H1 (cell line): ENCODE data around the gene PIEZO1. TPM values are rescaled to one million over a fixed set of nuclear protein-coding genes. Genes with fewer than 3 reads are reported as not detected.
"Not testable (repeated sequence)": the region's sequence is repeated elsewhere in the genome, so short reads cannot be mapped to it uniquely, and the experiment has no call there.

Experiments used
- CTCF ChIA-PET: fragments of 300-600 bp; sonication (Branson Sonifier 250); formaldehyde crosslinking; loops from one replicate; lab custom pipeline; 2021; ENCODE audit not compliant: partially characterized antibody; lab: Charles Lee
- POLR2A ChIA-PET: fragments of 300-600 bp; sonication (Branson Sonifier 250); formaldehyde crosslinking; loops from one replicate; lab custom pipeline; 2021; ENCODE audit warnings: inconsistent platforms; ENCODE audit not compliant: partially characterized antibody; lab: Charles Lee
- DNase-seq, 2 experiments: peaks; one replicate each; pipeline versions ENCODE4 v3.0.0 to v3.0.0-alpha.2; 2010 to 2022; ENCODE audit warnings: low spot score in 2 of 2, low read depth in 1 of 2, mixed read lengths in 1 of 2
- FAIRE-seq: peaks from 2 replicates; lab custom pipeline; 2011; peaks lifted over from hg19 to GRCh38; lab: Jason Lieb, UNC
- H2AFZ ChIP-seq: 2 replicates; pipeline ENCODE4 v1.8.1; 2012; ENCODE audit warnings: low read length, inconsistent platforms
- H2AK5ac ChIP-seq: 2 replicates; pipeline ENCODE4 v1.6.1; 2013; ENCODE audit warnings: low read depth, low read length
- H2BK120ac ChIP-seq: replicated peaks from 2 replicates; pipeline ENCODE3; 2013; ENCODE audit warnings: low read depth, low read length, inconsistent platforms
- H2BK12ac ChIP-seq: 2 replicates; pipeline ENCODE4 v1.6.1; 2013; ENCODE audit warnings: low read depth, low read length
- H2BK15ac ChIP-seq: 2 replicates; pipeline ENCODE4 v1.6.1; 2013; ENCODE audit warnings: low read length
- H2BK20ac ChIP-seq: 2 replicates; pipeline ENCODE4 v1.6.1; 2013; ENCODE audit warnings: low read length
- H2BK5ac ChIP-seq: 2 replicates; pipeline ENCODE4 v1.6.1; 2013; ENCODE audit warnings: low read depth, low read length
- H3K14ac ChIP-seq: 2 replicates; pipeline ENCODE4 v1.6.1; 2013; ENCODE audit warnings: inconsistent platforms; ENCODE audit not compliant: insufficient read length
- H3K18ac ChIP-seq: 2 replicates; pipeline ENCODE4 v1.6.1; 2013; ENCODE audit warnings: low read length; ENCODE audit errors: extremely low read depth
- H3K23ac ChIP-seq: 2 replicates; pipeline ENCODE4 v1.6.1; 2013; ENCODE audit warnings: inconsistent platforms; ENCODE audit not compliant: insufficient read length
- H3K23me2 ChIP-seq: 2 replicates; pipeline ENCODE4 v1.6.1; 2013; ENCODE audit warnings: low read depth, low read length
- H3K27ac ChIP-seq: 2 replicates; pipeline ENCODE4 v1.6.1; 2011; ENCODE audit warnings: low read depth, low read length, inconsistent platforms
- H3K27me3 ChIP-seq, 4 experiments: replicated peaks in 1 of 4; 1 replicate in 1 of 4; 2 replicates in 3 of 4; pipeline versions ENCODE4 v1.6.1 to v1.8.1; 2011 to 2013; ENCODE audit warnings: low read length in 3 of 4, mild to moderate bottlenecking in 3 of 4, inconsistent platforms in 2 of 4, mixed read lengths in 2 of 4, moderate library complexity in 1 of 4; ENCODE audit not compliant: control insufficient read depth in 3 of 4, insufficient read depth in 3 of 4; ENCODE audit errors: extremely low read depth in 1 of 4
- H3K36me3 ChIP-seq, 4 experiments: 2 replicates each; pipeline versions ENCODE4 v1.6.1 to v1.8.1; 2011 to 2013; ENCODE audit warnings: mild to moderate bottlenecking in 4 of 4, low read length in 3 of 4, moderate library complexity in 2 of 4, control low read depth in 1 of 4, inconsistent platforms in 1 of 4; ENCODE audit not compliant: insufficient read depth in 4 of 4, control insufficient read depth in 2 of 4
- H3K4ac ChIP-seq: replicated peaks from 2 replicates; pipeline ENCODE3; 2013; ENCODE audit warnings: low read length, low read depth, mixed read lengths, inconsistent platforms; ENCODE audit not compliant: insufficient read length
- H3K4me1 ChIP-seq, 4 experiments: replicated peaks in 1 of 4; 1 replicate in 1 of 4; 2 replicates in 3 of 4; pipeline versions ENCODE4 v1.6.1 to v1.8.1; 2011 to 2013; ENCODE audit warnings: low read length in 3 of 4, inconsistent platforms in 2 of 4, mixed read lengths in 1 of 4; ENCODE audit not compliant: insufficient read depth in 4 of 4, control insufficient read depth in 3 of 4
- H3K4me2 ChIP-seq, 2 experiments: 2 replicates each; pipeline versions ENCODE4 v1.6.1 to v1.8.1; 2011 to 2013; ENCODE audit warnings: low read depth in 2 of 2, low read length in 2 of 2, control low read depth in 1 of 2, inconsistent platforms in 1 of 2, mild to moderate bottlenecking in 1 of 2; ENCODE audit not compliant: insufficient read depth in 1 of 2
- H3K4me3 ChIP-seq, 4 experiments: fragments of 200-600, 300-600 bp in 1 of 4; sonication (generic), shearing (Covaris generic), sonication (Bioruptor Twin) in 1 of 4; 2 replicates each; pipeline versions ENCODE4 v1.5.1 to v1.8.1; 2011 to 2016; ENCODE audit warnings: low read length in 4 of 4, low read depth in 3 of 4, control low read depth in 2 of 4, inconsistent platforms in 2 of 4, mild to moderate bottlenecking in 2 of 4, mixed read lengths in 1 of 4, moderate library complexity in 1 of 4; ENCODE audit not compliant: insufficient read depth in 2 of 4; ENCODE audit errors: extremely low read depth in 1 of 4
- H3K56ac ChIP-seq: replicated peaks from 2 replicates; pipeline ENCODE3; 2013; ENCODE audit warnings: low read depth, mild to moderate bottlenecking, mixed read lengths, low read length, inconsistent platforms; ENCODE audit not compliant: insufficient read length
- H3K79me1 ChIP-seq: 2 replicates; pipeline ENCODE4 v1.6.1; 2013; ENCODE audit warnings: low read depth, low read length, control low read depth
- H3K79me2 ChIP-seq, 2 experiments: 2 replicates each; pipeline versions ENCODE4 v1.6.1 to v1.8.1; 2012 to 2013; ENCODE audit warnings: low read length in 2 of 2, mild to moderate bottlenecking in 2 of 2, inconsistent platforms in 1 of 2; ENCODE audit not compliant: insufficient read depth in 2 of 2, control insufficient read depth in 1 of 2
- H3K9ac ChIP-seq, 4 experiments: replicated peaks in 1 of 4; 1 replicate in 1 of 4; 2 replicates in 3 of 4; pipeline versions ENCODE4 v1.6.1 to v1.8.1; 2011 to 2013; ENCODE audit warnings: low read depth in 3 of 4, low read length in 3 of 4, control low read depth in 2 of 4, mild to moderate bottlenecking in 2 of 4, moderate library complexity in 2 of 4, inconsistent platforms in 1 of 4; ENCODE audit errors: extremely low read depth in 1 of 4
- H3K9me3 ChIP-seq, 2 experiments: 2 replicates each; pipeline versions ENCODE4 v1.6.1 to v1.8.1; 2012 to 2013; ENCODE audit warnings: mild to moderate bottlenecking in 2 of 2, moderate library complexity in 2 of 2, control low read depth in 1 of 2, inconsistent platforms in 1 of 2, low read depth in 1 of 2, low read length in 1 of 2, mixed read lengths in 1 of 2; ENCODE audit not compliant: insufficient read depth in 2 of 2
- H4K20me1 ChIP-seq, 2 experiments: replicated peaks in 1 of 2; 2 replicates each; pipeline versions ENCODE3 to v1.8.1; 2011 to 2013; ENCODE audit warnings: inconsistent platforms in 2 of 2, low read length in 2 of 2, mild to moderate bottlenecking in 1 of 2; ENCODE audit not compliant: insufficient read depth in 2 of 2, control insufficient read depth in 1 of 2
- H4K5ac ChIP-seq: 2 replicates; pipeline ENCODE4 v1.6.1; 2013; ENCODE audit warnings: low read length, low read depth, mixed read lengths, inconsistent platforms; ENCODE audit not compliant: insufficient read length
- H4K8ac ChIP-seq: 2 replicates; pipeline ENCODE4 v1.8.0; 2013; ENCODE audit warnings: mild to moderate bottlenecking, moderate library complexity, low read length, inconsistent platforms; ENCODE audit not compliant: insufficient read depth; ENCODE audit errors: extremely low read depth
- H4K91ac ChIP-seq: replicated peaks from 2 replicates; pipeline ENCODE3; 2013; ENCODE audit warnings: low read length, mixed read lengths, inconsistent platforms; ENCODE audit not compliant: insufficient read length
- whole genome bisulfite sequencing, 2 experiments: shearing (Covaris generic) in 1 of 2; methylation state at CpG; one replicate each; pipeline versions ENCODE4 v1.1.6 to v1.1.7; 2013 to 2015; ENCODE audit warnings: low lambda C conversion rate in 2 of 2, mixed read lengths in 2 of 2, inconsistent platforms in 1 of 2, low coverage in 1 of 2, missing lambda C conversion rate in 1 of 2; ENCODE audit not compliant: insufficient replicate concordance in 2 of 2, insufficient coverage in 1 of 2, insufficient read length in 1 of 2; ENCODE audit errors: extremely low coverage in 1 of 2, missing lambda C conversion rate in 1 of 2; 5-methylcytosine and 5-hydroxymethylcytosine counted together
- polyA plus RNA-seq, 7 experiments: library from polyadenylated mRNA; depleted of rRNA in 3 of 7; stranded (reverse) in 5 of 7; unstranded in 2 of 7; fragments of >200 nt in 5 of 7; fragments of 200-250 nt in 2 of 7; gene quantifications; 1 replicate in 5 of 7; 2 replicates in 1 of 7; 4 replicates in 1 of 7; pipeline versions ENCODE4 v1.2.1 to v1.2.3, GENCODE V29; 2011 to 2013; ENCODE audit warnings: missing spikeins in 2 of 7, mixed read lengths in 2 of 7
- total RNA-seq: library from RNA; stranded (reverse); fragmentation: NEBNext Ultra II Directional; extraction: Animal tissue kit (Norgen Biotek cat#: 25700); gene quantifications from 2 replicates; pipeline ENCODE4 v1.2.1, GENCODE V29; 2021

The PIEZO1 gene
- total and polyA plus RNA-seq, 2 of the 8 experiments (the other 6 are each of a cell fraction or from before 2014, with no cell fraction given), result 42.3 to 67.5 TPM

- H3K23me2 ChIP-seq, H3K27ac ChIP-seq, H3K27me3 ChIP-seq, FAIRE-seq, H3K14ac ChIP-seq, H2AFZ ChIP-seq, H3K23ac ChIP-seq, H3K4me3 ChIP-seq, H4K91ac ChIP-seq, H2BK20ac ChIP-seq, H3K4me2 ChIP-seq, H3K18ac ChIP-seq, H4K8ac ChIP-seq, H3K9me3 ChIP-seq, H3K4ac ChIP-seq, H2AK5ac ChIP-seq, H4K20me1 ChIP-seq, H3K36me3 ChIP-seq, H2BK15ac ChIP-seq, H3K56ac ChIP-seq, DNase-seq, H2BK5ac ChIP-seq, H3K79me1 ChIP-seq, H2BK120ac ChIP-seq, H2BK12ac ChIP-seq, H3K9ac ChIP-seq, H4K5ac ChIP-seq: not testable (repeated sequence)
- 91% methylated on average over 6 of the region's 23 CpGs; no CpG with 5 or more reads in 1 of the 2 experiments for WGBS, 2 experiments
- POLR2A ChIA-PET, result interaction anchor here (0.9 to 5.3 kb wide), 6 partner anchors 9 to 35 kb away, joined by 3 to 22 read pairs (median 6); no protein-coding TSS in a partner anchor
- H3K79me2 ChIP-seq, result peaks cover 0 to 10% of the 10 kb centered on the region in 2 experiments; a peak in 1 of 4 replicates
- CTCF ChIA-PET, result interaction anchor here (0.8 to 2.7 kb wide), 5 partner anchors 10 to 37 kb away, joined by 3 to 14 read pairs (median 6); no protein-coding TSS in a partner anchor
- H3K4me1 ChIP-seq, result peaks cover 6 to 46% (median 31%) of the 10 kb centered on the region in 4 experiments
Measured at GRCh38 chr16:88771781-88772180, 13.2 kb downstream of the PIEZO1 start.
